Fibroblast of lung (primary cell): Measurements from ENCODE around the gene EFCAB14. TPM values are rescaled to one million over a fixed set of nuclear protein-coding genes. Genes with fewer than 3 reads are reported as not detected.

Experiments used
- DNase-seq, 2 donors: peaks; one replicate each; pipeline versions ENCODE4 v3.0.0 to v3.0.0-alpha.2; 2010; ENCODE audit warnings: low read depth in 2 of 2
- H2AFZ ChIP-seq: 2 replicates; pipeline ENCODE4 v1.5.1; 2012; ENCODE audit warnings: low read length, control low read depth, inconsistent platforms
- H3K27ac ChIP-seq: 2 replicates; pipeline ENCODE4 v1.5.1; 2011; ENCODE audit warnings: low read length, control low read depth; ENCODE audit not compliant: insufficient read depth
- H3K27me3 ChIP-seq: 2 replicates; pipeline ENCODE4 v1.5.1; 2011; ENCODE audit warnings: mild to moderate bottlenecking, low read length; ENCODE audit not compliant: control insufficient read depth, insufficient read depth
- H3K36me3 ChIP-seq: 2 replicates; pipeline ENCODE4 v1.5.1; 2011; ENCODE audit warnings: low read length; ENCODE audit not compliant: control insufficient read depth, insufficient read depth
- H3K4me1 ChIP-seq: 2 replicates; pipeline ENCODE4 v1.5.1; 2011; ENCODE audit warnings: low read length; ENCODE audit not compliant: control insufficient read depth, insufficient read depth; ENCODE audit errors: extremely low read depth
- H3K4me2 ChIP-seq: 2 replicates; pipeline ENCODE4 v1.5.1; 2011; ENCODE audit warnings: low read length, control low read depth; ENCODE audit not compliant: insufficient read depth; ENCODE audit errors: extremely low read depth
- H3K4me3 ChIP-seq, 4 experiments: fragments of 200-600 bp in 1 of 4; sonication (generic) in 1 of 4; replicated peaks in 1 of 4; 2 replicates each; pipeline ENCODE4 v1.5.1; 2011 to 2016; ENCODE audit warnings: low read length in 4 of 4, low read depth in 3 of 4, mild to moderate bottlenecking in 3 of 4, control low read depth in 2 of 4, inconsistent platforms in 1 of 4, mixed read lengths in 1 of 4; ENCODE audit not compliant: insufficient read depth in 1 of 4; ENCODE audit errors: control extremely low read depth in 1 of 4
- H3K79me2 ChIP-seq: 2 replicates; pipeline ENCODE4 v1.5.1; 2012; ENCODE audit warnings: mild to moderate bottlenecking, low read length, inconsistent platforms; ENCODE audit not compliant: control insufficient read depth, insufficient read depth
- H3K9ac ChIP-seq: 2 replicates; pipeline ENCODE4 v1.5.1; 2011; ENCODE audit warnings: mild to moderate bottlenecking, low read length, control low read depth; ENCODE audit not compliant: insufficient read depth
- H3K9me3 ChIP-seq: 2 replicates; pipeline ENCODE4 v1.5.1; 2012; ENCODE audit warnings: low read depth, low read length; ENCODE audit not compliant: control insufficient read depth, insufficient read depth
- H4K20me1 ChIP-seq: 2 replicates; pipeline ENCODE4 v1.5.1; 2011; ENCODE audit warnings: low read length; ENCODE audit not compliant: control insufficient read depth, insufficient read depth; ENCODE audit errors: extremely low read depth
- EZH2 ChIP-seq: IDR thresholded peaks from 2 replicates; pipeline ENCODE4 v1.5.1; 2012; ENCODE audit warnings: low read length, control low read depth, mild to moderate bottlenecking; ENCODE audit errors: missing control alignments
- polyA plus RNA-seq, 2 donors: library from polyadenylated mRNA; depleted of rRNA in 1 of 2; stranded (reverse) in 1 of 2; unstranded in 1 of 2; fragments of >200 nt; gene quantifications; 2 replicates each; pipeline ENCODE4 v1.2.1, GENCODE V29; 2011 to 2012; ENCODE audit warnings: missing spikeins in 1 of 2
- total RNA-seq: library from RNA; depleted of rRNA; stranded (reverse); fragments of >200 nt; gene quantifications from 2 replicates; pipeline ENCODE4 v1.2.1, GENCODE V29; 2014
- TF ChIP-seq, protein P1 (sequence below), 2 donors: IDR thresholded peaks in 1 of 2; conservative IDR thresholded peaks in 1 of 2; 1 replicate in 1 of 2; 2 replicates in 1 of 2; pipeline ENCODE4 v1.5.1; 2011 to 2012; ENCODE audit warnings: low read length in 2 of 2, control low read depth in 1 of 2, inconsistent platforms in 1 of 2, low read depth in 1 of 2, mild to moderate bottlenecking in 1 of 2

The EFCAB14 gene
- total and polyA plus RNA-seq, 2 donors (not counting 1 experiment from before 2014, with no cell fraction given): 35.3 to 65.0 TPM

DNA sequence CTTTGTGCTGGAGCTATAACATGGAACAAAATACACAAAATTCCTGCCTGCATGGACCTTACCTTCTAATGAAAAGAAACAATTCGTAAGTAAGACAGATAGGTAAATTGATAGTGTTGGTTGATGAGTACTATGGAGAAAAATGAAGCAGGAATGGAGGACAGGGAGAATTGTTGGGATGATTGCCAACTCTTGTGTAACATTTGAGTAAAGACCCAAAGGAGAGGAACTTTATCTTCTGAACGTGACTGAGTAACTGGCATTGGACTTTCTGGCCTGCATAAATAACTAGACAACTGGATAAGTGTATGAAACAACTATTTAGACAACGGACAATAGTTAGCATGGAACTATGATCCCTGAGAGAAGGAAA is 6.8 kb upstream of the EFCAB14 start:
- peak in 1 of 2 donors; percentile 45 for DNase-seq
- peaks cover 7% of the 10 kb centered on the region for H3K27me3 ChIP-seq

DNA sequence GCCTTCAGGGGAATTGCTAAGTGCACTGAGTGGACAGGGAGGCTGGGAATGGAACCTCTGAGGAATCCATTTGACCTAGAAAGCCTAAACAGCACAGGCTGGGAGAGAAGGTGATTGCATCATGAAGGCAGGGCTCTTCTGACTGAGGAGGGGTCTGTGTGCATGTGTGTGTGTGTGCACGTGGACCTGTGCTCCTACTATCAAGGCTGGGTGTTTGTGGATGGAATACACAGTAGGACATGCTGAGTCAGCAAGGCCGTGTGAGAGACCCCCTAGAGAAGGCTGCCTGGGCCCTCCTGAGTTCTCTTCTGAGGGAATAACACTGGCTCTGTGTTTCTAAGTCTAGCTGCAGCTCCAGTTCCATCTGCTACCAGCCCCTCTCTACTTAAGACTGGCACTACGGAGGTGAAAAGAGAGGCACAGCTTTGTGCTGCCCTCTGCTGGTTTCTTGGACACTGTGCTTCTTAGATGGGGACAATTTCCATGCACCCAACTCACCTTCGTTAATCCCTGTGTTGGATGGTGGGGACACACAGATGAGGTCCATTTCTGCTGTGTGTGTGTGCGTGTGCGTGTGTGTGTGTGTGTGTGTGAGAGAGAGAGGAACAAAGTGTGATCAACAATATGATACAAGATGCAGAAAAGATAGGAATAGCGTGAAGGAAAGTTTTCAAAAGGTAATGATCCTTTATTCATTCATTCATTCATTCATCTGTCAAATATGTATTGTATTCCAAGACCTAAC is 6.2 kb upstream of the EFCAB14 start:
- Histone ChIP-seq H3K9ac (no peak overlapping the region), H3K79me2 (no peaks in the 10 kb centered on the region), H3K4me1 (no peaks in the 10 kb centered on the region), H3K27ac (no peak overlapping the region), H3K9me3 (no peaks in the 10 kb centered on the region), H4K20me1 (no peaks in the 10 kb centered on the region), H3K27me3 (peaks cover 7% of the 10 kb centered on the region), H3K4me2 (peak overlapping the region; percentile 59), H3K36me3 (no peaks in the 10 kb centered on the region), H3K4me3 (no peak overlapping the region), H2AFZ (no peak overlapping the region)
- peak; percentile 67 to 88 for DNase-seq
- TF ChIP-seq, protein P1, sequence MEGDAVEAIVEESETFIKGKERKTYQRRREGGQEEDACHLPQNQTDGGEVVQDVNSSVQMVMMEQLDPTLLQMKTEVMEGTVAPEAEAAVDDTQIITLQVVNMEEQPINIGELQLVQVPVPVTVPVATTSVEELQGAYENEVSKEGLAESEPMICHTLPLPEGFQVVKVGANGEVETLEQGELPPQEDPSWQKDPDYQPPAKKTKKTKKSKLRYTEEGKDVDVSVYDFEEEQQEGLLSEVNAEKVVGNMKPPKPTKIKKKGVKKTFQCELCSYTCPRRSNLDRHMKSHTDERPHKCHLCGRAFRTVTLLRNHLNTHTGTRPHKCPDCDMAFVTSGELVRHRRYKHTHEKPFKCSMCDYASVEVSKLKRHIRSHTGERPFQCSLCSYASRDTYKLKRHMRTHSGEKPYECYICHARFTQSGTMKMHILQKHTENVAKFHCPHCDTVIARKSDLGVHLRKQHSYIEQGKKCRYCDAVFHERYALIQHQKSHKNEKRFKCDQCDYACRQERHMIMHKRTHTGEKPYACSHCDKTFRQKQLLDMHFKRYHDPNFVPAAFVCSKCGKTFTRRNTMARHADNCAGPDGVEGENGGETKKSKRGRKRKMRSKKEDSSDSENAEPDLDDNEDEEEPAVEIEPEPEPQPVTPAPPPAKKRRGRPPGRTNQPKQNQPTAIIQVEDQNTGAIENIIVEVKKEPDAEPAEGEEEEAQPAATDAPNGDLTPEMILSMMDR (conservative IDR thresholded peaks at IDR 0.05 in 1 of 2, IDR thresholded peaks at IDR 0.05 in 1 of 2; ENCODE audit: low read depth in 1 of 2, low read length in 2 of 2): peak; percentile 96
- TF ChIP-seq EZH2: no peak

More for the DNA sequence above, 6.8 kb upstream of the EFCAB14 start:
- Histone ChIP-seq H3K36me3 (no peaks in the 10 kb centered on the region), H3K9ac (no peak overlapping the region), H3K79me2 (no peaks in the 10 kb centered on the region), H3K4me3 (no peak overlapping the region), H3K4me2 (no peak overlapping the region), H2AFZ (no peak overlapping the region), H4K20me1 (no peaks in the 10 kb centered on the region), H3K4me1 (no peaks in the 10 kb centered on the region), H3K9me3 (no peaks in the 10 kb centered on the region), H3K27ac (no peak overlapping the region)
- TF ChIP-seq, protein P1 (conservative IDR thresholded peaks at IDR 0.05 in 1 of 2, IDR thresholded peaks at IDR 0.05 in 1 of 2; ENCODE audit: low read depth in 1 of 2, low read length in 2 of 2): no peak
- TF ChIP-seq EZH2: no peak

DNA sequence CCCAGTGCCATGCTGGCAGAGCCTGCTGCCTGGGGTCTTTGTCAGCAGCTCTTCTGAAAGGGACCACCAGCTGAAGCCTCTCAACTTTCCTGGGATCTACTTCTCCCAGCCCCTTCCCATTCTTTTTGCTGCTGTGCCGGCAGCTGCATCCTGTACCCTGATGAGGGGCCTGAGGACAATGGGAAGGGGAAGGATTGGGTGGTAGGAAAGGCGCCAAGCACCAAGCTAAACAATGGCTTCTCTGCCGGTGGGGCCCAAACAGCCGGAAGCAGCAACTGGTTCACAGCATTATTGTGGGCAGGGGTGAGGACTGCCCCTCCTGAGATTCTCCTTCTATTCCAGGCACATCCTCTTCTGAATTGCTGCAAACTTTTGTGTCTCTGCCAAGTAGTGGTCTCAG is 5.0 kb upstream of the EFCAB14 start:
- TF ChIP-seq EZH2: no peak
- Histone ChIP-seq H3K4me1 (no peaks in the 10 kb centered on the region), H4K20me1 (no peaks in the 10 kb centered on the region), H3K27me3 (peaks cover 7% of the 10 kb centered on the region), H3K36me3 (no peaks in the 10 kb centered on the region), H2AFZ (no peak overlapping the region), H3K79me2 (no peaks in the 10 kb centered on the region), H3K9me3 (no peaks in the 10 kb centered on the region), H3K9ac (no peak overlapping the region), H3K4me2 (no peak overlapping the region), H3K27ac (no peak overlapping the region), H3K4me3 (no peak overlapping the region)
- no peak for DNase-seq
